Measurements from ENCODE around the gene DUSP11. TPM values are rescaled to one million over a fixed set of nuclear protein-coding genes. Genes with fewer than 3 reads are reported as not detected.
"Not testable (repeated sequence)": the region's sequence is repeated elsewhere in the genome, so short reads cannot be mapped to it uniquely, and the experiment has no call there.

DUSP11 gene
- total RNA-seq, 1 donor from 2014 or later: 23.1 TPM

- ATAC-seq (no peak), DNase-seq (ENCODE audit: low spot score) (no peak)
- intact Hi-C loops (cut with DNase I): no loop called here
Measured at GRCh38 chr2:73776869-73777519, 2.9 kb downstream of the DUSP11 start.

- intact Hi-C loops (cut with DNase I): no loop called here
- no peak for DNase-seq (ENCODE audit: low spot score)
- no peak for ATAC-seq
Measured at GRCh38 chr2:73776381-73776780, 3.5 kb downstream of the DUSP11 start.

- DNase-seq (ENCODE audit: low spot score): no peak
- ATAC-seq: no peak
- intact Hi-C loops (cut with DNase I): no loop called here
Measured at GRCh38 chr2:73772819-73773218, 7.1 kb downstream of the DUSP11 start.

- intact Hi-C loops (cut with DNase I): no loop called here
Measured at GRCh38 chr2:73770725-73771124, 9.2 kb downstream of the DUSP11 start.

GRCh38 chr2:73766994-73767393 lies 12.9 kb downstream of the DUSP11 start:
- no peak for ATAC-seq
- intact Hi-C loops (cut with DNase I): no loop called here
- DNase-seq (ENCODE audit: low spot score): no peak

More at GRCh38 chr2:73770725-73771124, 9.2 kb downstream of the DUSP11 start:
- DNase-seq (ENCODE audit: low spot score): no peak
- no peak for ATAC-seq

GRCh38 chr2:73766349-73766748 lies 13.6 kb downstream of the DUSP11 start:
- DNase-seq (ENCODE audit: low spot score) (no peak), ATAC-seq (no peak)
- intact Hi-C loops (cut with DNase I): no loop called here

- DNase-seq (ENCODE audit: low spot score) (no peak), ATAC-seq (no peak)
- intact Hi-C loops (cut with DNase I): no loop called here
Measured at GRCh38 chr2:73764945-73765344, 15.0 kb downstream of the DUSP11 start.

- ATAC-seq (no peak), DNase-seq (ENCODE audit: low spot score) (no peak)
- intact Hi-C loops (cut with DNase I): no loop called here
Measured at GRCh38 chr2:73762571-73762970, 17.3 kb downstream of the DUSP11 start.

- intact Hi-C loops (cut with DNase I): no loop called here
- ATAC-seq (no peak), DNase-seq (ENCODE audit: low spot score) (no peak)
Measured at GRCh38 chr2:73759904-73760303, 20.0 kb downstream of the DUSP11 start.

- ATAC-seq: peak; percentile 28
- intact Hi-C loops (cut with DNase I): no loop called here
- DNase-seq (ENCODE audit: low spot score): no peak
Measured at GRCh38 chr2:73759285-73759764, 20.6 kb downstream of the DUSP11 start.

- DNase-seq (ENCODE audit: low spot score); ATAC-seq; intact Hi-C loops (cut with DNase I): not testable (repeated sequence)
Measured at GRCh38 chr2:73754332-73754731, 25.6 kb downstream of the DUSP11 start.

- ATAC-seq: no peak
- intact Hi-C loops (cut with DNase I): no loop called here
- no peak for DNase-seq (ENCODE audit: low spot score)
Measured at GRCh38 chr2:73749314-73749713, 30.6 kb downstream of the DUSP11 start.

GRCh38 chr2:73746877-73747208 lies 33.1 kb downstream of the DUSP11 start:
- intact Hi-C loops (cut with DNase I): no loop called here
- DNase-seq (ENCODE audit: low spot score) (no peak), ATAC-seq (no peak)

GRCh38 chr2:73746015-73746876 lies 33.7 kb downstream of the DUSP11 start:
- ATAC-seq: no peak

GRCh38 chr2:73740767-73741166 lies 39.1 kb downstream of the DUSP11 start:
- DNase-seq (ENCODE audit: low spot score) (no peak), ATAC-seq (no peak)
- intact Hi-C loops (cut with DNase I): no loop called here

More at GRCh38 chr2:73746015-73746876, 33.7 kb downstream of the DUSP11 start:
- intact Hi-C loops (cut with DNase I): no loop called here
- DNase-seq (ENCODE audit: low spot score): no peak

- intact Hi-C loops (cut with DNase I): no loop called here
Measured at GRCh38 chr2:73739101-73739500, 40.8 kb downstream of the DUSP11 start.

GRCh38 chr2:73736855-73737779 lies 42.8 kb downstream of the DUSP11 start, which contains the start of gene TPRKB:
TPRKB (minus strand) TSS chr2:73737345; CDS start chr2:73734569, 2,776 bp downstream.
- DNase-seq (ENCODE audit: low spot score) (peak; percentile 97), ATAC-seq (peak; percentile 100)
- intact Hi-C loops (cut with DNase I): no loop called here

More at GRCh38 chr2:73739101-73739500, 40.8 kb downstream of the DUSP11 start:
- no peak for ATAC-seq
- DNase-seq (ENCODE audit: low spot score): no peak

- no peak for DNase-seq (ENCODE audit: low spot score)
- intact Hi-C loops (cut with DNase I): no loop called here
- no peak for ATAC-seq
Measured at GRCh38 chr2:73736378-73736777, 43.5 kb downstream of the DUSP11 start.

GRCh38 chr2:73730810-73731209 lies 49.1 kb downstream of the DUSP11 start:
- no peak for ATAC-seq
- DNase-seq (ENCODE audit: low spot score): no peak
- intact Hi-C loops (cut with DNase I): no loop called here
